ENCODE measurements around the gene CD6.

Gene CD6

DNA sequence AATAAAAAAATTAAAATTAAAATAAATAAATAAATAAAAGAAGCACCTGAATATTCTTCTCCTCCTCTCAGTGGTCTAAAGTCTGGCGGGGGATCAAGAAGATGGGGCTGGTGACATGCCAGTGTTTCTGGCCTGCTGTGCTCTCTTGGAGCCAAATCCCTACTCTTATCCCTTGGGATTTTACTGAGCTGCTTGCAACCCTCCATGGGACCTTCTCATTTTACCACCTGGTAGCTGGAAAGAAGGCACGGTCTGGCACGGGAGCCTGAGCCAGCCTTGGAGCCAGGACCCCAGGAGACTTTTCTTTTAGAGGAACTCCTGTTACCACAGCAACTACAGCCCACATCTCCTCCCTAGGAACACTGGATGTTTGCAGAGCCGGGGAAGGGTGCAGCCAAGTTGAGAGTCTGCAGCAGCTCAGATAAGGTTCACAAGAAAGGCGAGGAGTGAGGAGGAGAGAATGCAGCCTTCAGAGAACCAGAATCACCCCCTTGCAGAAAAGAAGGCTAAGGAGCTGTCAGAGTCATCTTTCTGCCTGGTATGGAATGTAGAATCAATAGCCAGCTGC lies 21.4 kb downstream of the CD6 start:
- CTCF ChIA-PET = interaction anchor here (1.0 kb wide), 1 partner anchor 10 kb away, joined by 5 read pairs; no protein-coding TSS in a partner anchor
- POLR2A ChIA-PET = interaction anchor here (0.7 kb wide), 1 partner anchor 79 kb away, joined by 3 read pairs; the partner anchor contains the start of gene TMEM109
- TF ChIP-seq SP1 (IDR thresholded peaks at IDR 0.05) = no peak
- TF ChIP-seq FOXM1 (IDR thresholded peaks at IDR 0.05; ENCODE audit: borderline replicate concordance) = no peak
- TF ChIP-seq BHLHE40 (IDR thresholded peaks at IDR 0.05; ENCODE audit: borderline replicate concordance) = no peak
- TF ChIP-seq CTBP1 (IDR thresholded peaks at IDR 0.05; ENCODE audit: borderline replicate concordance) = no peak
- no peak for DNase-seq (ENCODE audit: extremely low spot score)

DNA sequence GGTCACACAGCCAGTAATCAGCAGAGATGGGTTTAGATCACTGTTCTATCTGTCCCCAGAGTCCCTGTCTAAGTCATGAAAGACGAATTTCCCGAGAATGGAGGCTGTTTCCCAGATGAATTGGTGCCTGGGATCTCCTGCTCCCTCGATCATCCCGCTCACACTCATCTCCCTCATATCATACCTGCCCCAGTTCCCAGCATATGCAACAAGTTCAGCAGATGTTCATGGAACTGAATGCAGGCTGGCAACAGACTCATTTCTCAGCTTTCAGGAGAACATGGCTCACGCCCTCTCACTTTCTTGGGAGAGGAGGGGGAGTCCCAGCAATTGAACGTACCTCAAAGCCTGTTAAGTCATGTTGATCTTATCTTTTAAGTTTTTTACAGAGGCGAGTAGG lies 22.1 kb downstream of the CD6 start:
- ChIA-PET POLR2A (no interaction called here), CTCF (interaction anchor here (1.0 kb wide), 1 partner anchor 11 kb away, joined by 5 read pairs; no protein-coding TSS in a partner anchor)
- DNase-seq (ENCODE audit: extremely low spot score) = no peak
- TF ChIP-seq SUZ12 (IDR thresholded peaks at IDR 0.05) (no peak), HDGF (IDR thresholded peaks at IDR 0.05; ENCODE audit: borderline replicate concordance) (no peak), SP1 (IDR thresholded peaks at IDR 0.05) (no peak), L3MBTL2 (conservative IDR thresholded peaks at IDR 0.05) (no peak), NFRKB (IDR thresholded peaks at IDR 0.05) (no peak), ELF4 (IDR thresholded peaks at IDR 0.05) (no peak), FOXK2 (IDR thresholded peaks at IDR 0.05) (no peak), FOXA1 (IDR thresholded peaks at IDR 0.05) (no peak), ZNF384 (IDR thresholded peaks at IDR 0.05) (no peak), FOXM1 (IDR thresholded peaks at IDR 0.05; ENCODE audit: borderline replicate concordance) (no peak), BHLHE40 (IDR thresholded peaks at IDR 0.05; ENCODE audit: borderline replicate concordance) (no peak), CTBP1 (IDR thresholded peaks at IDR 0.05; ENCODE audit: borderline replicate concordance) (no peak), TARDBP (IDR thresholded peaks at IDR 0.05) (no peak), LEF1 (IDR thresholded peaks at IDR 0.05; ENCODE audit: borderline replicate concordance) (no peak), ARNT (IDR thresholded peaks at IDR 0.05) (no peak)
- TF ChIP-seq, protein P1, sequence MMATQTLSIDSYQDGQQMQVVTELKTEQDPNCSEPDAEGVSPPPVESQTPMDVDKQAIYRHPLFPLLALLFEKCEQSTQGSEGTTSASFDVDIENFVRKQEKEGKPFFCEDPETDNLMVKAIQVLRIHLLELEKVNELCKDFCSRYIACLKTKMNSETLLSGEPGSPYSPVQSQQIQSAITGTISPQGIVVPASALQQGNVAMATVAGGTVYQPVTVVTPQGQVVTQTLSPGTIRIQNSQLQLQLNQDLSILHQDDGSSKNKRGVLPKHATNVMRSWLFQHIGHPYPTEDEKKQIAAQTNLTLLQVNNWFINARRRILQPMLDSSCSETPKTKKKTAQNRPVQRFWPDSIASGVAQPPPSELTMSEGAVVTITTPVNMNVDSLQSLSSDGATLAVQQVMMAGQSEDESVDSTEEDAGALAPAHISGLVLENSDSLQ (IDR thresholded peaks at IDR 0.05) = no peak

DNA sequence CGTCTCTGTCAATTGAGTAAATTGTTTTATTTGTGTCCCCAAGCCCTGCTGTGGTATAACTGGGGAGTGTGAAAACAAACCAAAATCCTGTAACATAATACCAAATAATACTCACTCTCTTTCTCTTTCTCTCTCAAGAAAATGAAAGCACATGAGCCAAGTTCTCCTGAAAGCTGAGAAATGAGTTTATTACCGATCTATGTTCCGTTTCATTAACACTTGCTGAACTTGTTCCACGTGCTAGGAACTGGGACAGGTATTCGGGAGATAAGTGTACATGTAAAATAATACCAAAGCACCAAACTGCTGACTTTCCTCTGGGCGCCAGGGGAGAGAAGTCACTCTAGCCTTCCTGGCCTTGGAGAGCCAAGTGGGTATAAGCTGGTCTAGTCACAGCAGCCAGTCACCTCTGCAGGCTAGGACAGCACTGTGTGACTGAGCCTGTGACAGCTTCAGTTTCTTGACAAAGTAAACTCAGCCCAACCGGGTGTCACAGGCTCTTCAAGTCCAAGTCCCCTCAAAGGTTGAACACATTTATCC lies 23.1 kb downstream of the CD6 start:
- DNase-seq (ENCODE audit: extremely low spot score) = no peak
- CTCF ChIA-PET = no interaction called here
- TF ChIP-seq FOXK2 (IDR thresholded peaks at IDR 0.05) = no peak
- TF ChIP-seq SP1 (IDR thresholded peaks at IDR 0.05) = no peak
- no peak for TF ChIP-seq TARDBP (IDR thresholded peaks at IDR 0.05)
- TF ChIP-seq ZNF384 (IDR thresholded peaks at IDR 0.05) = no peak
- TF ChIP-seq SUZ12 (IDR thresholded peaks at IDR 0.05) = no peak
- TF ChIP-seq LEF1 (IDR thresholded peaks at IDR 0.05; ENCODE audit: borderline replicate concordance) = no peak
- TF ChIP-seq ARNT (IDR thresholded peaks at IDR 0.05) = no peak
- POLR2A ChIA-PET = no interaction called here

DNA sequence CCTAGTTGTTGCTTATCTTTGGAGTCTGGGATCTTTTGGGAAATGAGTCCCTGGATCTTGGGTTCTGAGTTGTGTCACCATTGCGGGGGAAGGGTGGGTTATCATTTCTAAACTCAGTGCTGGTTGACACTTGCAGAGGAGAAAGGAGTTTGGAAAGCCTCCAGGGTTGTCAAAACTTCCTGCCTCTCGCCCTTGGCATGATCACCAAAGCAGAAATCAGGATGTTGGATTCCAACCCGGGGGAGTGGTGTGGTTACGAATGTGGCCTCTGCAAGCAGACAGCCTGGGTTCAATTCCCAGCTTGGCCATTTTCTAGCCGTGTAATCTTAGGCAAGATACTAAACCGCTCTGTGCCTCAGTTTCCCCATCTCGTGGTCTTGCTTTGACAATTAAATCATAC lies 24.3 kb downstream of the CD6 start:
- ChIA-PET POLR2A (no interaction called here), CTCF (no interaction called here)
- TF ChIP-seq FOXM1 (IDR thresholded peaks at IDR 0.05; ENCODE audit: borderline replicate concordance) = no peak
- no peak for DNase-seq (ENCODE audit: extremely low spot score)

DNA sequence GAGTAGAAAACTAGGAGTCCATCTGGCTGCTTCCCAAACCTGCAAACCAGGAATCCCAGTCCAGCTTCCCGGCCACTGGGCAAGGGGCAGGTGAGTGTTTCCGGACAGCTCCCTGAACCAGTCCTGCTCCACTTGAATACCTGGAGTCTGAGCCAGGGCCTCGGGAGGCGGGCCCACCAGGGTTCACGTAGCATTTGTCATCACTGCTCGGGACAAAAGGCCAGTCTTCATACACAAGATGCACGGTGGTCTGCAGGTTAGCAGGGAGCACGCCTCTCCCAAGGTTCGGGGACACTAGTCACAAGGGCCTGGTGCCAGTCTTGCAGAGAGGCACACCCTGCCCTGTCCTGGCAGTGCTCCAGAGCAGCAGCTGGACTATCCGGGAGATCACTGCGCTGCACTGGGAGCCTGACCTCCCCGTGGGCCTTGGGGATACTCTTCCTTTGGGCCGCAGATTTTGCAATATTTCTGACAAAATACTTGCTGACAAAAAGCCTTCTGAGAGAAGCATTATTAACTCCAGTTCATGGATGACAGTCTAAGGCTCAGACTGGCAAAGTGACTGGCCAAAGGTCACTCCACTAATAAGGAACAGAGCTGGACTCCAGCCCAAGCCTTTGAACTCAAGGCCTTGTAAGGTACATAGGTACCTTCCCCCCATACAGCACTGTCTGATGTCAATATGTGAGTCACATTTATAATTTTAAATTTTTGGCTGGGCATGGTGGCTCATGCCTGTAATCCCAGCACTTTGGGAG lies 25.1 kb downstream of the CD6 start:
- DNase-seq (ENCODE audit: extremely low spot score) = no peak
- CTCF ChIA-PET = no interaction called here
- no peak for TF ChIP-seq L3MBTL2 (conservative IDR thresholded peaks at IDR 0.05)
- no peak for TF ChIP-seq CTBP1 (IDR thresholded peaks at IDR 0.05; ENCODE audit: borderline replicate concordance)
- TF ChIP-seq LEF1 (IDR thresholded peaks at IDR 0.05; ENCODE audit: borderline replicate concordance) = no peak
- TF ChIP-seq HDGF (IDR thresholded peaks at IDR 0.05; ENCODE audit: borderline replicate concordance) = no peak
- no peak for TF ChIP-seq ELF4 (IDR thresholded peaks at IDR 0.05)
- TF ChIP-seq TARDBP (IDR thresholded peaks at IDR 0.05) = no peak
- TF ChIP-seq FOXM1 (IDR thresholded peaks at IDR 0.05; ENCODE audit: borderline replicate concordance) = no peak
- TF ChIP-seq BHLHE40 (IDR thresholded peaks at IDR 0.05; ENCODE audit: borderline replicate concordance) = no peak
- TF ChIP-seq ARNT (IDR thresholded peaks at IDR 0.05) = no peak
- no peak for TF ChIP-seq SUZ12 (IDR thresholded peaks at IDR 0.05)
- no peak for TF ChIP-seq ZNF384 (IDR thresholded peaks at IDR 0.05)
- TF ChIP-seq, protein P1 (IDR thresholded peaks at IDR 0.05) = no peak
- POLR2A ChIA-PET = no interaction called here

DNA sequence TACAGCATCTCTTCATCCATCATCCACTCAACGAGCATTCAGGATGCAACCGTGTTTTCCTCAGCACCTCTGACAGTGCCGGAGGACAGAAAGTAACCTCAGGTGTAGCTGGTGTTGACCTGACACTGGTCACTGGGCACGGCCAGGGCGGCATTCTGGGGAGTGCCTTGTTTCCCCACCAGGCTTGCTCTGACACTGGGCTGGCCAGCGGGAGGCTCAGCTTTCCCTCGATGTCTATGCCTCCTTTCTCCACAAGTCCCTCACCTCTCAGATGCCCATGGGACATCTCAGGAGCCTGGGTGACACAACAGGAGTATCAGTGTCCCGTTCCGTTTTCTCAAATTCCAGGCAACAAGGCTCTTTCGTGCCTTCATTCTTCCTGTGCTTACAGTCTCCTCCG lies 28.9 kb downstream of the CD6 start:
- TF ChIP-seq ELF4 (IDR thresholded peaks at IDR 0.05) (no peak), FOXK2 (IDR thresholded peaks at IDR 0.05) (no peak), CTBP1 (IDR thresholded peaks at IDR 0.05; ENCODE audit: borderline replicate concordance) (no peak), NFRKB (IDR thresholded peaks at IDR 0.05) (no peak), FOXM1 (IDR thresholded peaks at IDR 0.05; ENCODE audit: borderline replicate concordance) (no peak), SUZ12 (IDR thresholded peaks at IDR 0.05) (no peak), LEF1 (IDR thresholded peaks at IDR 0.05; ENCODE audit: borderline replicate concordance) (no peak), FOXA1 (IDR thresholded peaks at IDR 0.05) (no peak), SP1 (IDR thresholded peaks at IDR 0.05) (no peak), L3MBTL2 (conservative IDR thresholded peaks at IDR 0.05) (no peak)
- ChIA-PET POLR2A (no interaction called here), CTCF (no interaction called here)
- no peak for DNase-seq (ENCODE audit: extremely low spot score)

DNA sequence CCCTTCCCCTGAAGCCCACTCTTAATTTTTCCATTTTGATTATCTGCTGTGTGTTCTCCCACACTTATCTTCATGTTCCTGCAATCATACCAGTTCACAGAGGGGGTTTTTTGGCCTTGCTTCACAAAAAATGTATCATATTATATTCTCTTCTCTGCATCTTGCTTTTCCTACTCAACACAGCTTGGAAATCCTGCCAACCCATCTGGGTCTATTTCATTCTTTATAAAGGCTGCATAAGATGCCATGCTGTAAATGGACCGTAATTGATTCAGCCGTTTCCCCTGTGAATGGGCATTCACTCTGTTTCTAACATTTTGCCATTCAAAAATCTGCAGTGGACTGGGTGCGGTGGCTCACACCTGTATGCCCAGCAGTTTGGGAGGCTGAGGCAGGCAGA lies 30.5 kb downstream of the CD6 start:
- ChIA-PET POLR2A (no interaction called here), CTCF (no interaction called here)
- DNase-seq (ENCODE audit: extremely low spot score) = no peak
- no peak for TF ChIP-seq LEF1 (IDR thresholded peaks at IDR 0.05; ENCODE audit: borderline replicate concordance)
